Measurements from ENCODE around the gene FBP2.
"Not testable (repeated sequence)": the region's sequence is repeated elsewhere in the genome, so short reads cannot be mapped to it uniquely, and the experiment has no call there.

DNA sequence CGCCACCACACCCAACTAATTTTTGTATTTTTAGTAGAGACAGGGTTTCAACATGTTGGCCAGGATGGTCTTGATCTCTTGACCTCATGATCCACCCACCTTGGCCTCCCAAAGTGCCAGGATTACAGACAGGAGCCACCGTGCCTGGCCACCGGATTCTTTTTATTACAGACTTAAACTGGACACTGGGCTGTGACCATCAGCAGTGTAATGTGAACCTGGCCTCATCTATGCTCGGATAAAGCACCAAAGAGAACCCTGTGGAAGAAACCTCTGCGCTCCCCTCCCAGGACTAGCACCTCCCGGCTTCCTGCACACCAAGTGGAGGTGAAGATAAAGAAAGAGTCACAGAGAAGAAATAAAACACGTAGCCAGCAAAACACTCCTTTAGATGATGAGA lies 941 bp downstream of the FBP2 start:
- TF ChIP-seq, protein P1, sequence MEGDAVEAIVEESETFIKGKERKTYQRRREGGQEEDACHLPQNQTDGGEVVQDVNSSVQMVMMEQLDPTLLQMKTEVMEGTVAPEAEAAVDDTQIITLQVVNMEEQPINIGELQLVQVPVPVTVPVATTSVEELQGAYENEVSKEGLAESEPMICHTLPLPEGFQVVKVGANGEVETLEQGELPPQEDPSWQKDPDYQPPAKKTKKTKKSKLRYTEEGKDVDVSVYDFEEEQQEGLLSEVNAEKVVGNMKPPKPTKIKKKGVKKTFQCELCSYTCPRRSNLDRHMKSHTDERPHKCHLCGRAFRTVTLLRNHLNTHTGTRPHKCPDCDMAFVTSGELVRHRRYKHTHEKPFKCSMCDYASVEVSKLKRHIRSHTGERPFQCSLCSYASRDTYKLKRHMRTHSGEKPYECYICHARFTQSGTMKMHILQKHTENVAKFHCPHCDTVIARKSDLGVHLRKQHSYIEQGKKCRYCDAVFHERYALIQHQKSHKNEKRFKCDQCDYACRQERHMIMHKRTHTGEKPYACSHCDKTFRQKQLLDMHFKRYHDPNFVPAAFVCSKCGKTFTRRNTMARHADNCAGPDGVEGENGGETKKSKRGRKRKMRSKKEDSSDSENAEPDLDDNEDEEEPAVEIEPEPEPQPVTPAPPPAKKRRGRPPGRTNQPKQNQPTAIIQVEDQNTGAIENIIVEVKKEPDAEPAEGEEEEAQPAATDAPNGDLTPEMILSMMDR (IDR thresholded peaks at IDR 0.05): not testable (repeated sequence)
- not testable (repeated sequence) for TF ChIP-seq POLR2A (IDR thresholded peaks at IDR 0.05)
